OCI-LY1 (cell line): Measurements from ENCODE around the gene SLC35A3.

Experiments
- EZH2 ChIP-seq: fragments of 200-600 bp; sonication (generic), shearing (Covaris generic); IDR thresholded peaks from 2 replicates; pipeline ENCODE4 v1.8.0; 2017; ENCODE audit warnings: borderline replicate concordance, mixed run types, mild to moderate bottlenecking, antibody characterized with exemption, low read length, moderate library complexity, mixed read lengths
- TF ChIP-seq, protein P1 (sequence below): fragments of 200-600 bp; sonication (generic), shearing (Covaris generic); IDR thresholded peaks from 2 replicates; pipeline ENCODE4 v1.5.1; 2017; ENCODE audit warnings: mild to moderate bottlenecking, antibody characterized with exemption, low read length, moderate library complexity, mixed read lengths

DNA sequence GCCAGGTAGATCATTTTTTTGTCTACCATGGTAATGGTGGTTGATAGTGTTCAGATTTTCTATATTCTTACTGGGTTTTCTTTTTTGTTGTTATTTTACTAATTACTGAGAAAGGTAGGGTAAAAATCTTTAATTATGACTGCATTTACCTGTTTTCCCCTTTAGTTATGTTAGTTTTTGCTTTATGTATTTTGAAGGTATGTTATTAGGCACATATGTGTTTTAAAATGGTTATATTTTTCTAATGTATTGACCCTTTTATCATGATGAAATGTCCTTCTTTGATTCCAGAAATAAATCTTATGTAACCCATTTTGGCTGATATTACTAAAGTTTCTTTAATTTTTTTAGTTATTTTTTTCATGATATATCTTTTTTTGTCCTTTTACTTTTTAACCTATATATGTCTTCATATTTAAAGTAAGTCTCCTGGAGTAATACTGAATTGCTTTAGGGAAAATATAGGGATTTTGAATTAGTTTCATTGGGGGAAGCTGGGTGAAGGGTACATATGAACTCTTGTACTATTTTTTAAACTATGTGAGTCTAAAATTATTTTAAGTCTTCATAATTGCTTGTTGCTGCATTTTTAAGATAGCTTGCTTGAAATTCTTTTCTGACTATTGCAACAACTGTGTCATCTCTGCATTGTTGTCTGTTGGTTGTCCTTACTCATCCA is 22.4 kb downstream of the SLC35A3 start:
- TF ChIP-seq EZH2: no peak
- TF ChIP-seq, protein P1, sequence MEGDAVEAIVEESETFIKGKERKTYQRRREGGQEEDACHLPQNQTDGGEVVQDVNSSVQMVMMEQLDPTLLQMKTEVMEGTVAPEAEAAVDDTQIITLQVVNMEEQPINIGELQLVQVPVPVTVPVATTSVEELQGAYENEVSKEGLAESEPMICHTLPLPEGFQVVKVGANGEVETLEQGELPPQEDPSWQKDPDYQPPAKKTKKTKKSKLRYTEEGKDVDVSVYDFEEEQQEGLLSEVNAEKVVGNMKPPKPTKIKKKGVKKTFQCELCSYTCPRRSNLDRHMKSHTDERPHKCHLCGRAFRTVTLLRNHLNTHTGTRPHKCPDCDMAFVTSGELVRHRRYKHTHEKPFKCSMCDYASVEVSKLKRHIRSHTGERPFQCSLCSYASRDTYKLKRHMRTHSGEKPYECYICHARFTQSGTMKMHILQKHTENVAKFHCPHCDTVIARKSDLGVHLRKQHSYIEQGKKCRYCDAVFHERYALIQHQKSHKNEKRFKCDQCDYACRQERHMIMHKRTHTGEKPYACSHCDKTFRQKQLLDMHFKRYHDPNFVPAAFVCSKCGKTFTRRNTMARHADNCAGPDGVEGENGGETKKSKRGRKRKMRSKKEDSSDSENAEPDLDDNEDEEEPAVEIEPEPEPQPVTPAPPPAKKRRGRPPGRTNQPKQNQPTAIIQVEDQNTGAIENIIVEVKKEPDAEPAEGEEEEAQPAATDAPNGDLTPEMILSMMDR: no peak
